ENCODE results near the gene FBXL19. TPM values are rescaled to one million over a fixed set of nuclear protein-coding genes. Genes with fewer than 3 reads are reported as not detected.

The FBXL19 gene
- total and polyA plus RNA-seq, 2 of the 8 experiments (the other 6 are each of a cell fraction or from before 2014, with no cell fraction given): 47.2 to 72.2 TPM

GRCh38 chr16:30996985-30997724 lies 73.8 kb downstream of the FBXL19 start (continued):
- 0 out of 2 replicates have a peak, but pooled peaks have one; percentile 48 for TF ChIP-seq TAF1 (IDR thresholded peaks at IDR 0.05; ENCODE audit: low read depth, low read length)
- TF ChIP-seq SP2 (IDR thresholded peaks at IDR 0.05; ENCODE audit: low read length): no peak
- no peak for TF ChIP-seq ATF3 (IDR thresholded peaks at IDR 0.05; ENCODE audit: insufficient read depth, low read depth, low read length)
- no peak for TF ChIP-seq EP300 (IDR thresholded peaks at IDR 0.05; ENCODE audit: borderline replicate concordance in 1 of 2, low read depth in 2 of 2, low read length in 2 of 2)
- TF ChIP-seq POLR2AphosphoS5 (IDR thresholded peaks at IDR 0.05; ENCODE audit: low read depth, low read length): no peak
- TF ChIP-seq, protein P1, sequence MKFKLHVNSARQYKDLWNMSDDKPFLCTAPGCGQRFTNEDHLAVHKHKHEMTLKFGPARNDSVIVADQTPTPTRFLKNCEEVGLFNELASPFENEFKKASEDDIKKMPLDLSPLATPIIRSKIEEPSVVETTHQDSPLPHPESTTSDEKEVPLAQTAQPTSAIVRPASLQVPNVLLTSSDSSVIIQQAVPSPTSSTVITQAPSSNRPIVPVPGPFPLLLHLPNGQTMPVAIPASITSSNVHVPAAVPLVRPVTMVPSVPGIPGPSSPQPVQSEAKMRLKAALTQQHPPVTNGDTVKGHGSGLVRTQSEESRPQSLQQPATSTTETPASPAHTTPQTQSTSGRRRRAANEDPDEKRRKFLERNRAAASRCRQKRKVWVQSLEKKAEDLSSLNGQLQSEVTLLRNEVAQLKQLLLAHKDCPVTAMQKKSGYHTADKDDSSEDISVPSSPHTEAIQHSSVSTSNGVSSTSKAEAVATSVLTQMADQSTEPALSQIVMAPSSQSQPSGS (IDR thresholded peaks at IDR 0.05; ENCODE audit: low read length): no peak
- TF ChIP-seq TBP (IDR thresholded peaks at IDR 0.05; ENCODE audit: low read depth, low read length): peak; percentile 58; the same call in 1 of the 2 replicates
- TF ChIP-seq TAF7 (optimal IDR thresholded peaks at IDR 0.05; ENCODE audit: borderline replicate concordance, low read depth, low read length): no peak
- TF ChIP-seq CREB1 (IDR thresholded peaks at IDR 0.05): no peak
- no peak for TF ChIP-seq BCL11A (IDR thresholded peaks at IDR 0.05; ENCODE audit: low read depth in 2 of 2, low read length in 2 of 2)
- no peak for TF ChIP-seq KDM1A (IDR thresholded peaks at IDR 0.05; ENCODE audit: borderline replicate concordance, low read length)
- no peak for TF ChIP-seq ASH2L (IDR thresholded peaks at IDR 0.05; ENCODE audit: low read length)
- TF ChIP-seq HDAC6 (IDR thresholded peaks at IDR 0.05; ENCODE audit: low read depth, low read length): no peak
- no peak for TF ChIP-seq GTF2F1 (IDR thresholded peaks at IDR 0.05; ENCODE audit: borderline replicate concordance, low read depth, low read length)
